Measurements from ENCODE around the gene SPTBN1. TPM values are rescaled to one million over a fixed set of nuclear protein-coding genes. Genes with fewer than 3 reads are reported as not detected.

SPTBN1 gene
- total RNA-seq (324 and 341 TPM in 2 replicates), polyA plus RNA-seq (122 and 124 TPM in 2 replicates)

GRCh38 chr2:54455563-54456361, at the start of gene SPTBN1:
Gene SPTBN1 (plus strand): TSS chr2:54456327. CDS start chr2:54526419, 70,092 bp downstream.
- Histone ChIP-seq H3K27ac (peak within 1 kb of the TSS; percentile 93), H3K4me1 (ENCODE audit: insufficient read depth) (peaks cover 13% of the 10 kb centered on the region), H3K9me3 (ENCODE audit: low read depth) (no peaks in the 10 kb centered on the region), H3K4me2 (peak within 1 kb of the TSS; percentile 90), H4K20me1 (ENCODE audit: insufficient read depth, poor library complexity, severe bottlenecking) (peaks cover 21% of the 10 kb centered on the region), H3K36me3 (replicated peaks; ENCODE audit: insufficient read depth, low read depth) (no peaks in the 10 kb centered on the region), H3K9me2 (replicated peaks; ENCODE audit: insufficient read depth) (no peaks in the 10 kb centered on the region), H3K27me3 (no peaks in the 10 kb centered on the region), H2AFZ (peak within 1 kb of the TSS; percentile 75), H3K4me3 (peak within 1 kb of the TSS; percentile 91), H3K79me2 (peaks cover 37% of the 10 kb centered on the region)
- DNase-seq (ENCODE audit: low spot score) = peak; percentile 94
- WGBS (ENCODE audit: low lambda C conversion rate, missing lambda C conversion rate) = under 1% methylated on average over 27 of the region's 67 CpGs
- TF ChIP-seq CTCF (IDR thresholded peaks at IDR 0.05; ENCODE audit: poor library complexity) = no peak
- no peak for TF ChIP-seq EZH2 (IDR thresholded peaks at IDR 0.05; ENCODE audit: borderline replicate concordance)
- no peak for TF ChIP-seq EZH2phosphoT487 (IDR thresholded peaks at IDR 0.05; ENCODE audit: low read depth, severe bottlenecking, unreplicated experiment)

GRCh38 chr2:54407693-54408092, 48.4 kb upstream of the SPTBN1 start:
- Histone ChIP-seq H4K20me1 (ENCODE audit: insufficient read depth, poor library complexity, severe bottlenecking) (no peaks in the 10 kb centered on the region), H3K36me3 (replicated peaks; ENCODE audit: insufficient read depth, low read depth) (no peaks in the 10 kb centered on the region), H3K79me2 (no peaks in the 10 kb centered on the region), H3K27ac (no peak overlapping the region), H3K9me3 (ENCODE audit: low read depth) (no peaks in the 10 kb centered on the region), H3K4me1 (ENCODE audit: insufficient read depth) (no peaks in the 10 kb centered on the region), H3K27me3 (no peaks in the 10 kb centered on the region), H3K4me2 (no peak overlapping the region), H3K9me2 (replicated peaks; ENCODE audit: insufficient read depth) (no peaks in the 10 kb centered on the region), H2AFZ (no peak overlapping the region), H3K4me3 (no peak overlapping the region)
- WGBS (ENCODE audit: low lambda C conversion rate, missing lambda C conversion rate) = 77% methylated on average over 3 of the region's 3 CpGs
- TF ChIP-seq EZH2phosphoT487 (IDR thresholded peaks at IDR 0.05; ENCODE audit: low read depth, severe bottlenecking, unreplicated experiment) = no peak
- no peak for DNase-seq (ENCODE audit: low spot score)

GRCh38 chr2:54408288-54408687, 47.8 kb upstream of the SPTBN1 start:
- no peak overlapping the region for H3K27ac ChIP-seq
- WGBS (ENCODE audit: low lambda C conversion rate, missing lambda C conversion rate) = 86% methylated on average over 3 of the region's 3 CpGs
- DNase-seq (ENCODE audit: low spot score) = no peak
- H4K20me1 ChIP-seq (ENCODE audit: insufficient read depth, poor library complexity, severe bottlenecking) = no peaks in the 10 kb centered on the region
- no peak overlapping the region for H3K4me2 ChIP-seq
- H3K4me3 ChIP-seq = no peak overlapping the region
- no peaks in the 10 kb centered on the region for H3K9me2 ChIP-seq (replicated peaks; ENCODE audit: insufficient read depth)
- no peaks in the 10 kb centered on the region for H3K4me1 ChIP-seq (ENCODE audit: insufficient read depth)
- H3K79me2 ChIP-seq = no peaks in the 10 kb centered on the region
- H3K9me3 ChIP-seq (ENCODE audit: low read depth) = no peaks in the 10 kb centered on the region
- H3K27me3 ChIP-seq = no peaks in the 10 kb centered on the region
- no peaks in the 10 kb centered on the region for H3K36me3 ChIP-seq (replicated peaks; ENCODE audit: insufficient read depth, low read depth)
- TF ChIP-seq EZH2 (IDR thresholded peaks at IDR 0.05; ENCODE audit: borderline replicate concordance) (no peak), CTCF (IDR thresholded peaks at IDR 0.05; ENCODE audit: poor library complexity) (no peak), EZH2phosphoT487 (IDR thresholded peaks at IDR 0.05; ENCODE audit: low read depth, severe bottlenecking, unreplicated experiment) (no peak)
- H2AFZ ChIP-seq = no peak overlapping the region

GRCh38 chr2:54409752-54410151, 46.4 kb upstream of the SPTBN1 start:
- no peaks in the 10 kb centered on the region for H3K9me2 ChIP-seq (replicated peaks; ENCODE audit: insufficient read depth)
- no peaks in the 10 kb centered on the region for H3K27me3 ChIP-seq
- no peak overlapping the region for H2AFZ ChIP-seq
- no peak for TF ChIP-seq EZH2phosphoT487 (IDR thresholded peaks at IDR 0.05; ENCODE audit: low read depth, severe bottlenecking, unreplicated experiment)
- TF ChIP-seq EZH2 (IDR thresholded peaks at IDR 0.05; ENCODE audit: borderline replicate concordance) = no peak
- TF ChIP-seq CTCF (IDR thresholded peaks at IDR 0.05; ENCODE audit: poor library complexity) = no peak
- H3K27ac ChIP-seq = no peak overlapping the region
- H3K4me1 ChIP-seq (ENCODE audit: insufficient read depth) = no peaks in the 10 kb centered on the region
- no peak overlapping the region for H3K4me2 ChIP-seq
- H3K4me3 ChIP-seq = no peak overlapping the region
- WGBS (ENCODE audit: low lambda C conversion rate, missing lambda C conversion rate) = 78% methylated on average over 5 of the region's 5 CpGs
- no peaks in the 10 kb centered on the region for H4K20me1 ChIP-seq (ENCODE audit: insufficient read depth, poor library complexity, severe bottlenecking)
- no peaks in the 10 kb centered on the region for H3K9me3 ChIP-seq (ENCODE audit: low read depth)
- H3K79me2 ChIP-seq = no peaks in the 10 kb centered on the region
- no peak for DNase-seq (ENCODE audit: low spot score)
- H3K36me3 ChIP-seq (replicated peaks; ENCODE audit: insufficient read depth, low read depth) = no peaks in the 10 kb centered on the region
